GM12878 (cell line): ENCODE results near the gene PPP1R37. TPM values are rescaled to one million over a fixed set of nuclear protein-coding genes. Genes with fewer than 3 reads are reported as not detected.

Source experiments
- ATF3 ChIP-seq: IDR thresholded peaks from 2 replicates; pipeline ENCODE4 v1.6.1; 2011; ENCODE audit warnings: low read depth, mild to moderate bottlenecking, low read length, moderate library complexity, borderline replicate concordance; ENCODE audit errors: extremely low read depth
- BCL11A ChIP-seq: IDR thresholded peaks from 2 replicates; pipeline ENCODE4 v1.6.1; 2011; ENCODE audit warnings: low read depth, low read length
- BRCA1 ChIP-seq: IDR thresholded peaks from 2 replicates; pipeline ENCODE4 v1.6.1; 2011; ENCODE audit warnings: low read depth, low read length, improper control_type of control experiment
- CBFB ChIP-seq: IDR thresholded peaks from 2 replicates; pipeline ENCODE4 v1.6.1; 2016; ENCODE audit warnings: antibody characterized with exemption, low read depth
- CTCF ChIP-seq, 3 experiments: IDR thresholded peaks in 2 of 3; conservative IDR thresholded peaks in 1 of 3; 2 replicates each; pipeline ENCODE4 v1.5.1; 2011; ENCODE audit warnings: low read depth in 3 of 3, low read length in 3 of 3, mild to moderate bottlenecking in 3 of 3, control low read depth in 2 of 3, moderate library complexity in 2 of 3, inconsistent platforms in 1 of 3, mixed read lengths in 1 of 3; ENCODE audit not compliant: control insufficient read depth in 2 of 3, insufficient read depth in 1 of 3; ENCODE audit errors: extremely low read depth in 1 of 3
- ETV6 ChIP-seq, 2 experiments: fragments of 450-650 bp in 1 of 2; IDR thresholded peaks in 1 of 2; conservative IDR thresholded peaks in 1 of 2; 2 replicates each; pipeline ENCODE4 v1.6.1; 2014; ENCODE audit warnings: antibody characterized with exemption in 1 of 2, borderline replicate concordance in 1 of 2, low read depth in 1 of 2, mild to moderate bottlenecking in 1 of 2, moderate library complexity in 1 of 2
- EZH2 ChIP-seq: IDR thresholded peaks from 2 replicates; pipeline ENCODE4 v1.6.1; 2012; ENCODE audit warnings: low read depth, mild to moderate bottlenecking, control low read depth, inconsistent platforms, low read length, borderline replicate concordance; ENCODE audit not compliant: control insufficient read depth
- FOS ChIP-seq: IDR thresholded peaks from 3 replicates; pipeline ENCODE4 v1.6.1; 2011; ENCODE audit warnings: borderline replicate concordance; ENCODE audit not compliant: insufficient read length; ENCODE audit errors: extremely low read depth
- GATAD2B ChIP-seq: fragments of 450-650 bp; conservative IDR thresholded peaks from 2 replicates; pipeline ENCODE4 v1.6.1; 2017; ENCODE audit warnings: low read depth, mild to moderate bottlenecking, moderate library complexity
- HDAC6 ChIP-seq: fragments of 200-600 bp; sonication (generic); IDR thresholded peaks from one replicate; pipeline ENCODE4 v1.8.0; 2017; ENCODE audit warnings: antibody characterized with exemption; ENCODE audit not compliant: unreplicated experiment
- IRF4 ChIP-seq: IDR thresholded peaks from 2 replicates; pipeline ENCODE4 v1.6.1; 2011; ENCODE audit warnings: low read depth, low read length
- MAX ChIP-seq: IDR thresholded peaks from 2 replicates; pipeline ENCODE4 v1.6.1; 2012; ENCODE audit warnings: low read depth, low read length, improper control_type of control experiment
- NBN ChIP-seq: fragments of 450-650 bp; IDR thresholded peaks from 2 replicates; pipeline ENCODE4 v1.6.1; 2016
- NRF1 ChIP-seq: conservative IDR thresholded peaks from 2 replicates; pipeline ENCODE4 v1.6.1; 2011; ENCODE audit warnings: mild to moderate bottlenecking, low read depth, low read length, improper control_type of control experiment
- RUNX3 ChIP-seq: IDR thresholded peaks from 2 replicates; pipeline ENCODE4 v1.6.1; 2012; ENCODE audit warnings: low read length, inconsistent platforms
- SIX5 ChIP-seq: IDR thresholded peaks from 2 replicates; pipeline ENCODE4 v1.6.1; 2011; ENCODE audit warnings: mild to moderate bottlenecking, low read depth, low read length, moderate library complexity; ENCODE audit not compliant: severe bottlenecking
- USF1 ChIP-seq: IDR thresholded peaks from 2 replicates; pipeline ENCODE4 v1.6.1; 2011; ENCODE audit warnings: borderline replicate concordance, low read depth, mild to moderate bottlenecking, moderate library complexity, mixed read lengths, low read length; ENCODE audit not compliant: insufficient read depth; ENCODE audit errors: extremely low read length
- WRNIP1 ChIP-seq: IDR thresholded peaks from 2 replicates; pipeline ENCODE4 v1.6.1; 2011; ENCODE audit warnings: low read depth, low read length, improper control_type of control experiment, borderline replicate concordance
- ZBTB11 ChIP-seq: fragments of 450-650 bp; formaldehyde crosslinking; IDR thresholded peaks from 2 replicates; pipeline ENCODE4 v1.5.0; 2022; ENCODE audit warnings: mild to moderate bottlenecking, missing genetic modification characterization
- ZNF24 ChIP-seq: fragments of 450-650 bp; IDR thresholded peaks from 2 replicates; pipeline ENCODE4 v1.6.1; 2017; ENCODE audit warnings: antibody characterized with exemption, mild to moderate bottlenecking
- polyA plus RNA-seq, 11 experiments: library from polyadenylated mRNA; depleted of rRNA in 4 of 11; unstranded in 6 of 11; stranded (reverse) in 5 of 11; fragments of >200 nt; fragmentation: Nextera tagmentation in 4 of 11; fragmentation: Illumina TruSeq in 1 of 11; extraction: Ambion mirVana in 4 of 11; extraction: Trizol in 1 of 11; gene quantifications; 1 replicate in 1 of 11; 2 replicates in 10 of 11; pipeline versions ENCODE4 v1.2.1 to v1.2.3, GENCODE V29; 2011 to 2016; ENCODE audit warnings: inconsistent platforms in 2 of 11, missing spikeins in 2 of 11, low read depth in 1 of 11
- total RNA-seq, 4 experiments: library from RNA; depleted of rRNA in 3 of 4; stranded (reverse); fragments of >200 nt in 3 of 4; fragmentation: Illumina TruSeq in 1 of 4; extraction: Trizol in 1 of 4; gene quantifications; 2 replicates each; pipeline versions ENCODE4 v1.2.1 to v1.2.3, GENCODE V29; 2013 to 2021

PPP1R37 gene
- total and polyA plus RNA-seq, 10 of the 15 experiments (the other 5 are each of a cell fraction or from before 2014, with no cell fraction given), result 0.09 to 21.3 (median 5.1) TPM; not detected in 1

- no peak for TF ChIP-seq ATF3
- no peak for TF ChIP-seq ZBTB11 (CRISPR knock-in tag)
- TF ChIP-seq FOS, result no peak
- TF ChIP-seq IRF4, result no peak
- TF ChIP-seq EZH2, result no peak
- TF ChIP-seq WRNIP1, result no peak
- TF ChIP-seq HDAC6, result no peak
- TF ChIP-seq ZNF24, result no peak
- TF ChIP-seq USF1, result no peak
- TF ChIP-seq NBN, result no peak
- no peak for TF ChIP-seq BCL11A
- peak; percentile 70 for TF ChIP-seq RUNX3
- TF ChIP-seq MAX, result peak; percentile 47; the same call in 1 of the 2 replicates
- no peak for TF ChIP-seq BRCA1
- TF ChIP-seq ETV6 (conservative IDR thresholded peaks at IDR 0.05 in 1 of 2, IDR thresholded peaks at IDR 0.05 in 1 of 2; ENCODE audit: borderline replicate concordance in 1 of 2, low read depth in 1 of 2), result no peak
- TF ChIP-seq CTCF (IDR thresholded peaks at IDR 0.05 in 2 of 3, conservative IDR thresholded peaks at IDR 0.05 in 1 of 3; ENCODE audit: control insufficient read depth in 2 of 3, extremely low read depth in 1 of 3, insufficient read depth in 1 of 3, low read depth in 3 of 3, low read length in 3 of 3), result no peak
- TF ChIP-seq SIX5, result no peak
- 0 out of 2 replicates have a peak, but pooled peaks have one; percentile 25 for TF ChIP-seq CBFB
- TF ChIP-seq NRF1, result no peak
- no peak for TF ChIP-seq GATAD2B
Measured at GRCh38 chr19:45091031-45091923, 1.7 kb upstream of the PPP1R37 start (continued).
